ENCODE measurements around the gene RRAD. TPM values are rescaled to one million over a fixed set of nuclear protein-coding genes. Genes with fewer than 3 reads are reported as not detected.

RRAD gene
- total RNA-seq, 1 experiment from 2014 or later = 1.3 TPM

DNA sequence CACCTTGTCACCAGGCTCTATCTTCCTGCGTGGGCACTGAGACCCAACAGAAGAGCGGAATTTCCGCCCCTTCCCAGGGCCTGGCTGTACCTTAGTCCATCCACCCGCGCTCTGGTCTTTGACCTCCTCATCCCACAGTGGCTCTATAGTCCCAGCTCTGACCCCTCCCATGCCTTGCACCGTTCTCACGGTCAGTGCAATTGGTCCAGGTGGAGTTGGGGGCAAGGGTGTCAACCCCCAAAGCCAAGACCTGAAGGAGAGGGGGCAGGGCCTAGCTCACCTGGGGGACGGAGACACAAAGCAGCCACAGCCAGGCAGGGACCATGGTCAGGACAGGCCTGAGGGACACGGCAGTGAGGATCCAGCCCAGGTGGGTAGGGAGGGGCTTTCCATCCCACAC is 7.6 kb downstream of the RRAD start:
- intact Hi-C loops (cut with micrococcal nuclease; ENCODE audit: unreplicated experiment) = no loop called here
- no peak for DNase-seq
- no peaks in the 10 kb centered on the region for H3K9me3 Mint-ChIP-seq (ENCODE audit: low read depth, unreplicated experiment)
- peaks cover 33% of the 10 kb centered on the region for H3K27me3 Mint-ChIP-seq (ENCODE audit: unreplicated experiment)
- no peak overlapping the region for H3K27ac Mint-ChIP-seq (ENCODE audit: unreplicated experiment)
- no peaks in the 10 kb centered on the region for H3K36me3 Mint-ChIP-seq (ENCODE audit: insufficient read depth, unreplicated experiment)
- TF ChIP-seq, protein P1, sequence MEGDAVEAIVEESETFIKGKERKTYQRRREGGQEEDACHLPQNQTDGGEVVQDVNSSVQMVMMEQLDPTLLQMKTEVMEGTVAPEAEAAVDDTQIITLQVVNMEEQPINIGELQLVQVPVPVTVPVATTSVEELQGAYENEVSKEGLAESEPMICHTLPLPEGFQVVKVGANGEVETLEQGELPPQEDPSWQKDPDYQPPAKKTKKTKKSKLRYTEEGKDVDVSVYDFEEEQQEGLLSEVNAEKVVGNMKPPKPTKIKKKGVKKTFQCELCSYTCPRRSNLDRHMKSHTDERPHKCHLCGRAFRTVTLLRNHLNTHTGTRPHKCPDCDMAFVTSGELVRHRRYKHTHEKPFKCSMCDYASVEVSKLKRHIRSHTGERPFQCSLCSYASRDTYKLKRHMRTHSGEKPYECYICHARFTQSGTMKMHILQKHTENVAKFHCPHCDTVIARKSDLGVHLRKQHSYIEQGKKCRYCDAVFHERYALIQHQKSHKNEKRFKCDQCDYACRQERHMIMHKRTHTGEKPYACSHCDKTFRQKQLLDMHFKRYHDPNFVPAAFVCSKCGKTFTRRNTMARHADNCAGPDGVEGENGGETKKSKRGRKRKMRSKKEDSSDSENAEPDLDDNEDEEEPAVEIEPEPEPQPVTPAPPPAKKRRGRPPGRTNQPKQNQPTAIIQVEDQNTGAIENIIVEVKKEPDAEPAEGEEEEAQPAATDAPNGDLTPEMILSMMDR (IDR thresholded peaks at IDR 0.05; ENCODE audit: unreplicated experiment) = no peak
- CTCF ChIA-PET = no interaction called here
- H3K4me3 Mint-ChIP-seq (ENCODE audit: low read depth, unreplicated experiment) = no peak overlapping the region
- H3K4me1 Mint-ChIP-seq (ENCODE audit: low read depth, unreplicated experiment) = no peaks in the 10 kb centered on the region
- no TSS peak for BruUV-seq (replicated peaks)

DNA sequence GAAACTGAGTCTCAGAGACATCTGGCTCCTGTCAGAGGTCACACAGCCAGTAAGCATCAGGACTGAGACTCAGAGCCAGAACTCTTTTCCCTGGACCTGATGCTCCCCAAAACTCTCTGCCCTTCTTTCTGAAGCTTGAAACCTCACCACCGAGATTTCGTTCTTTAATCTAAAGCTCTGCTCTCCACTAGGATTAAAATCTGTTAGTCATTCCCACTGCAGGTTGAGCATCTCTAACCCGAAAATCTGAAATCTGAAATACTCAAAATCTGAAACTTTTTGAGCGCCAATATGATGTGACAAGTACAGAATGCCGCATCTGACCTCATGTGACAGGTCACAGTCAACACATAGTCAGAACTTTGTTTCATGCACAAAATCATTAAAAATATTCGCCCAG is 8.8 kb downstream of the RRAD start:
- TF ChIP-seq, protein P1 (IDR thresholded peaks at IDR 0.05; ENCODE audit: unreplicated experiment) = no peak
- CTCF ChIA-PET = no interaction called here
- no peak overlapping the region for H3K27ac Mint-ChIP-seq (ENCODE audit: unreplicated experiment)
- no TSS peak for BruUV-seq (replicated peaks)
- intact Hi-C loops (cut with micrococcal nuclease; ENCODE audit: unreplicated experiment) = no loop called here
- H3K4me1 Mint-ChIP-seq (ENCODE audit: low read depth, unreplicated experiment) = no peaks in the 10 kb centered on the region
- no peak overlapping the region for H3K4me3 Mint-ChIP-seq (ENCODE audit: low read depth, unreplicated experiment)
- H3K36me3 Mint-ChIP-seq (ENCODE audit: insufficient read depth, unreplicated experiment) = no peaks in the 10 kb centered on the region
- peaks cover 33% of the 10 kb centered on the region for H3K27me3 Mint-ChIP-seq (ENCODE audit: unreplicated experiment)
- DNase-seq = no peak
- H3K9me3 Mint-ChIP-seq (ENCODE audit: low read depth, unreplicated experiment) = no peaks in the 10 kb centered on the region

DNA sequence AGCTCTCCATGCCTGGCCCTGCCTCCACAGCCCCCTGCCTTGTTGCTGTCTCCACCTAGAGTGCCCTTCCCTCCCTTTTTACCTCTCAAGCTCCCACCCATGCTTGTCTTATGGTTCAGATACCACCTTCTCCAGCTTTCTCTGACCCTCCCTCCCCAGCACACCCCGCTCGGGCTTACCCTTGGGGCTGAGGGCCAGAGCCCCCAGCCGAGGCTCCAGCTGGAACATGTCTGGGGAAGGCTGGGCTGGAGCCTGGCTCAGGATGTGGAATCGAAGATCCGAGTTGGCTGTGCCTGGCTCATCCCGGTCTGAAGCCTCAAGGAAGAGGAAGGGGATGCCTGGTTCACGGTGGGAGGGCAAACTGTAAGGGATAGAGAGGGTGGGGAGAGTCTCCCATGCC is 10.3 kb downstream of the RRAD start:
- Mint-ChIP-seq H3K4me1 (ENCODE audit: low read depth, unreplicated experiment) (no peaks in the 10 kb centered on the region), H3K36me3 (ENCODE audit: insufficient read depth, unreplicated experiment) (no peaks in the 10 kb centered on the region), H3K4me3 (ENCODE audit: low read depth, unreplicated experiment) (no peak overlapping the region), H3K27me3 (ENCODE audit: unreplicated experiment) (peaks cover 33% of the 10 kb centered on the region), H3K9me3 (ENCODE audit: low read depth, unreplicated experiment) (no peaks in the 10 kb centered on the region), H3K27ac (ENCODE audit: unreplicated experiment) (no peak overlapping the region)
- no peak for DNase-seq
- intact Hi-C loops (cut with micrococcal nuclease; ENCODE audit: unreplicated experiment) = no loop called here
- BruUV-seq (replicated peaks) = no TSS peak
- CTCF ChIA-PET = no interaction called here
- TF ChIP-seq, protein P1 (IDR thresholded peaks at IDR 0.05; ENCODE audit: unreplicated experiment) = no peak

DNA sequence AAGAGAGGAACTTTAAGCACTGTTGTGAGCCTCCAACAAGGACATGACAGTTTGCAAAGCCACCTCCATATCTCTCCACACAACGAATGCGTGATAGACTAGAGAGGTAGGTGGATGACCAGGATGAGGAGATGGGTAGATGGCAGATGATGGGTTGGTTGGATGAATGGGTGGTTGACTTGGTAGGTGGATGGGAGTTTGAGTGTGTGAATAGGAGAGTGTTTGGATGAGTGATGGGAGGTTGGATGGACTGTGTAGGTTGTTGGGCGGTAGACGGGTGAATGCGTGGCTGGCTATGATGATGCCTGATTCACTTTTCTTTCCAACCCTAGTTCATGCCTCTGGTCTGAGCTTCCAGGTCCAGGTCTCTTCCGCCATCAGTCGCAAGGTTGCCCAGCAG is 10.8 kb downstream of the RRAD start:
- BruUV-seq (replicated peaks) = no TSS peak
- no peaks in the 10 kb centered on the region for H3K36me3 Mint-ChIP-seq (ENCODE audit: insufficient read depth, unreplicated experiment)

More for the DNA sequence above, 10.8 kb downstream of the RRAD start:
- Mint-ChIP-seq H3K27ac (ENCODE audit: unreplicated experiment) (no peak overlapping the region), H3K9me3 (ENCODE audit: low read depth, unreplicated experiment) (no peaks in the 10 kb centered on the region), H3K4me3 (ENCODE audit: low read depth, unreplicated experiment) (no peak overlapping the region), H3K4me1 (ENCODE audit: low read depth, unreplicated experiment) (no peaks in the 10 kb centered on the region), H3K27me3 (ENCODE audit: unreplicated experiment) (peaks cover 33% of the 10 kb centered on the region)
- CTCF ChIA-PET = no interaction called here
- no peak for DNase-seq
- intact Hi-C loops (cut with micrococcal nuclease; ENCODE audit: unreplicated experiment) = no loop called here
- TF ChIP-seq, protein P1 (IDR thresholded peaks at IDR 0.05; ENCODE audit: unreplicated experiment) = no peak
